ENCODE data around the gene HOGA1.

HOGA1 gene

GRCh38 chr10:97584060-97584797 lies at the start of gene HOGA1:
HOGA1 (plus strand) TSS chr10:97584389; CDS start chr10:97584704, 315 bp downstream.
- Mint-ChIP-seq H3K36me3 (ENCODE audit: low read depth) (no peaks in the 10 kb centered on the region), H3K27me3 (ENCODE audit: low read depth) (no peaks in the 10 kb centered on the region), H3K4me1 (peaks cover 9% of the 10 kb centered on the region), H3K27ac (peak within 1 kb of the TSS; percentile 96 to 97 (median 97)), H3K4me3 (peak within 1 kb of the TSS; percentile 45 to 84 (median 80)), H3K9me3 (no peaks in the 10 kb centered on the region)
- TF ChIP-seq CTCF (IDR thresholded peaks at IDR 0.05; ENCODE audit: unreplicated experiment in 3 of 3): no peak

GRCh38 chr10:97534746-97535367 lies 49.3 kb upstream of the HOGA1 start:
- Mint-ChIP-seq H3K36me3 (ENCODE audit: low read depth) (peaks cover 3% of the 10 kb centered on the region), H3K4me3 (no peak overlapping the region), H3K27me3 (ENCODE audit: low read depth) (no peaks in the 10 kb centered on the region), H3K9me3 (peaks cover 2% of the 10 kb centered on the region), H3K4me1 (peaks cover 17% of the 10 kb centered on the region), H3K27ac (no peak overlapping the region)
- TF ChIP-seq CTCF (IDR thresholded peaks at IDR 0.05; ENCODE audit: unreplicated experiment in 3 of 3): peak; percentile 8 to 42 (median 16)

- H3K27me3 Mint-ChIP-seq (ENCODE audit: low read depth): no peaks in the 10 kb centered on the region
- H3K4me3 Mint-ChIP-seq: no peak overlapping the region
- no peaks in the 10 kb centered on the region for H3K36me3 Mint-ChIP-seq (ENCODE audit: low read depth)
- H3K27ac Mint-ChIP-seq: peak overlapping the region in 1 of 3 experiments; percentile 40
- H3K4me1 Mint-ChIP-seq: peaks cover 31% of the 10 kb centered on the region
- H3K9me3 Mint-ChIP-seq: no peaks in the 10 kb centered on the region
- no peak for TF ChIP-seq CTCF (IDR thresholded peaks at IDR 0.05; ENCODE audit: unreplicated experiment in 3 of 3)
Measured at GRCh38 chr10:97537186-97537869, 46.9 kb upstream of the HOGA1 start.

- TF ChIP-seq CTCF (IDR thresholded peaks at IDR 0.05; ENCODE audit: unreplicated experiment in 3 of 3): no peak
- H3K27ac Mint-ChIP-seq: peak overlapping the region; percentile 87 to 94 (median 90)
- H3K9me3 Mint-ChIP-seq: no peaks in the 10 kb centered on the region
- no peaks in the 10 kb centered on the region for H3K36me3 Mint-ChIP-seq (ENCODE audit: low read depth)
- peaks cover 42% of the 10 kb centered on the region for H3K4me1 Mint-ChIP-seq
- no peak overlapping the region for H3K4me3 Mint-ChIP-seq
- H3K27me3 Mint-ChIP-seq (ENCODE audit: low read depth): no peaks in the 10 kb centered on the region
Measured at GRCh38 chr10:97538411-97538810, 45.8 kb upstream of the HOGA1 start.

- no peaks in the 10 kb centered on the region for H3K27me3 Mint-ChIP-seq (ENCODE audit: low read depth)
- peaks cover 46% of the 10 kb centered on the region for H3K4me1 Mint-ChIP-seq
- H3K4me3 Mint-ChIP-seq: no peak overlapping the region
- no peak for TF ChIP-seq CTCF (IDR thresholded peaks at IDR 0.05; ENCODE audit: unreplicated experiment in 3 of 3)
- peak overlapping the region; percentile 87 to 94 (median 90) for H3K27ac Mint-ChIP-seq
- H3K9me3 Mint-ChIP-seq: no peaks in the 10 kb centered on the region
- H3K36me3 Mint-ChIP-seq (ENCODE audit: low read depth): no peaks in the 10 kb centered on the region
Measured at GRCh38 chr10:97538839-97539238, 45.4 kb upstream of the HOGA1 start.
